NT2/D1 (cell line): ENCODE data around the gene ZNRF2.

Source experiments
- SUZ12 ChIP-seq: IDR thresholded peaks from 2 replicates; pipeline ENCODE4 v1.6.1; 2011; ENCODE audit not compliant: insufficient read length, insufficient read depth; ENCODE audit errors: extremely low read depth
- YY1 ChIP-seq: IDR thresholded peaks from 2 replicates; pipeline ENCODE4 v1.6.1; 2011; ENCODE audit not compliant: insufficient read length, insufficient read depth
- ZNF274 ChIP-seq: IDR thresholded peaks from 2 replicates; pipeline ENCODE4 v1.6.1; 2011; ENCODE audit warnings: mild to moderate bottlenecking, low read depth, low read length

DNA sequence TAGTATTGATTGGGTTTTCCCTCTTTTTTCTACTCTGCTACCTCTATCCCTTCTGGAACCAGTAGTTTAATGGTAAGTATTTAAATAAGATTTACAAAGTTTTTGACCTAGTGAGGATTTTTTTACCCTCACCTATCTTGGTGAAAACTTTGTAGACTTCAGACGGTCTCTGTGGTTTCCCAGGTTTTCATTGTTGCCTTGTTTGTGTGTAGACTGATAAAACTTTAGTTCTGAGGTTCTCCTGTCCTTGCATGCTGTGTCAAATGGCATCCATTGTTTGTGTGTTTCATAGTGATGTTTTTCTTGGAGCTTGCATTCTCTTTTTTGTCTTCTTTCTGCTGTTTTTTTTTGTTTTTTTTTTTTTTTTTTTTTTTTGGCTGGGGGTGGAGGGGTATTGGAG, 22.6 kb downstream of the ZNRF2 start:
- TF ChIP-seq ZNF274 (no peak), YY1 (no peak), SUZ12 (no peak)
